ENCODE data around the gene C2orf76. TPM values are rescaled to one million over a fixed set of nuclear protein-coding genes. Genes with fewer than 3 reads are reported as not detected.

C2orf76 gene
- total RNA-seq, 1 experiment from 2014 or later, result 5.7 TPM

- H3K27ac Mint-ChIP-seq, result no peak overlapping the region
- H3K14ac ChIP-seq (ENCODE audit: insufficient read depth, low read length), result no peak overlapping the region
- peaks cover 2 to 3% of the 10 kb centered on the region in 2 experiments for H3K4me1 Mint-ChIP-seq
- no peaks in the 10 kb centered on the region for H3K27me3 ChIP-seq (ENCODE audit: insufficient read depth, low read length)
- H3K4me2 ChIP-seq (ENCODE audit: insufficient read depth, insufficient read length, low read length), result no peak overlapping the region
- no peak overlapping the region for H2AFZ ChIP-seq (ENCODE audit: low read length)
- no peak overlapping the region for H3K27ac ChIP-seq (ENCODE audit: insufficient read length, low read depth, low read length)
- H4K8ac ChIP-seq (replicated peaks; ENCODE audit: insufficient read length, low read depth, low read length), result no peak overlapping the region
- H3T11ph ChIP-seq (ENCODE audit: low read length), result no peak overlapping the region
- H3K23ac ChIP-seq (ENCODE audit: insufficient read length, low read depth, low read length), result no peak overlapping the region
- H3K27me3 Mint-ChIP-seq (ENCODE audit: low read depth), result peaks cover 2% of the 10 kb centered on the region
- H3K23me2 ChIP-seq (ENCODE audit: insufficient read length, low read depth, low read length, poor library complexity, severe bottlenecking), result no peaks in the 10 kb centered on the region
- no peak overlapping the region for H2BK20ac ChIP-seq (ENCODE audit: low read depth, low read length, poor library complexity, severe bottlenecking)
- peaks cover 0 to 8% (median 3%) of the 10 kb centered on the region in 3 experiments; a peak in 3 of 7 replicates for H3K36me3 Mint-ChIP-seq (ENCODE audit: insufficient read depth in 1 of 3, low read depth in 3 of 3)
- H3K4me1 ChIP-seq (ENCODE audit: insufficient read depth, low read length), result 0 out of 2 replicates have a peak, but pooled peaks cover 2% of the 10 kb centered on the region
- H4K91ac ChIP-seq (ENCODE audit: insufficient read length, low read depth, low read length), result no peak overlapping the region
- no peak overlapping the region for H2AK5ac ChIP-seq (ENCODE audit: insufficient read length, low read length)
- H3K18ac ChIP-seq (ENCODE audit: insufficient read length, low read depth, low read length), result no peak overlapping the region
- H3K9me3 ChIP-seq (ENCODE audit: control insufficient read depth, low read depth, low read length), result no peaks in the 10 kb centered on the region
- H3K79me2 ChIP-seq (ENCODE audit: insufficient read depth, low read length), result no peaks in the 10 kb centered on the region
- no peak overlapping the region for H4K5ac ChIP-seq (ENCODE audit: insufficient read length, low read depth, low read length)
- no peak overlapping the region for H2BK5ac ChIP-seq (ENCODE audit: insufficient read length, low read length)
- no peak for TF ChIP-seq CTCF (conservative IDR thresholded peaks at IDR 0.05)
- H2BK12ac ChIP-seq (ENCODE audit: insufficient read length, low read depth, low read length), result no peak overlapping the region
- DNase-seq, result no peak
- no peak overlapping the region for H3K4ac ChIP-seq (ENCODE audit: low read depth, low read length)
- no peak overlapping the region for H3K4me3 Mint-ChIP-seq
- H3K79me1 ChIP-seq (ENCODE audit: insufficient read depth, low read depth, low read length, poor library complexity, severe bottlenecking), result no peaks in the 10 kb centered on the region
- no peak overlapping the region for H2BK15ac ChIP-seq (ENCODE audit: low read depth, low read length)
- WGBS (ENCODE audit: extremely low coverage, insufficient read length, low lambda C conversion rate), result no CpG with 5 or more reads among the region's 3 CpGs
- H3K9me3 Mint-ChIP-seq, result peaks cover 2 to 21% of the 10 kb centered on the region in 2 experiments; a peak in 3 of 5 replicates
- no peak overlapping the region for H2BK120ac ChIP-seq (ENCODE audit: low read depth, low read length, poor library complexity, severe bottlenecking)
- no peaks in the 10 kb centered on the region for H4K20me1 ChIP-seq (ENCODE audit: control insufficient read depth, insufficient read depth, insufficient read length)
- H3K9ac ChIP-seq (ENCODE audit: extremely low read depth, insufficient read length, low read length), result no peak overlapping the region
- no peak overlapping the region for H3K56ac ChIP-seq (ENCODE audit: insufficient read length, low read depth, low read length)
Measured at GRCh38 chr2:119414894-119415293, 48.3 kb upstream of the C2orf76 start.

Measured in H9 (cell line).